Breast epithelium (tissue), 3 donors: ENCODE results near the gene NR6A1.

Source experiments
- POLR2AphosphoS5 ChIP-seq, 3 donors: sonication (generic); formaldehyde crosslinking; IDR thresholded peaks; one replicate each; pipeline ENCODE4 v1.6.1; 2017; ENCODE audit warnings: antibody characterized with exemption in 3 of 3
- TF ChIP-seq, protein P1 (sequence below), 3 donors: fragments of 450-650 bp; IDR thresholded peaks; one replicate each; pipeline ENCODE4 v1.5.1; 2016 to 2017; ENCODE audit warnings: antibody characterized with exemption in 3 of 3, mild to moderate bottlenecking in 3 of 3, moderate library complexity in 3 of 3

DNA sequence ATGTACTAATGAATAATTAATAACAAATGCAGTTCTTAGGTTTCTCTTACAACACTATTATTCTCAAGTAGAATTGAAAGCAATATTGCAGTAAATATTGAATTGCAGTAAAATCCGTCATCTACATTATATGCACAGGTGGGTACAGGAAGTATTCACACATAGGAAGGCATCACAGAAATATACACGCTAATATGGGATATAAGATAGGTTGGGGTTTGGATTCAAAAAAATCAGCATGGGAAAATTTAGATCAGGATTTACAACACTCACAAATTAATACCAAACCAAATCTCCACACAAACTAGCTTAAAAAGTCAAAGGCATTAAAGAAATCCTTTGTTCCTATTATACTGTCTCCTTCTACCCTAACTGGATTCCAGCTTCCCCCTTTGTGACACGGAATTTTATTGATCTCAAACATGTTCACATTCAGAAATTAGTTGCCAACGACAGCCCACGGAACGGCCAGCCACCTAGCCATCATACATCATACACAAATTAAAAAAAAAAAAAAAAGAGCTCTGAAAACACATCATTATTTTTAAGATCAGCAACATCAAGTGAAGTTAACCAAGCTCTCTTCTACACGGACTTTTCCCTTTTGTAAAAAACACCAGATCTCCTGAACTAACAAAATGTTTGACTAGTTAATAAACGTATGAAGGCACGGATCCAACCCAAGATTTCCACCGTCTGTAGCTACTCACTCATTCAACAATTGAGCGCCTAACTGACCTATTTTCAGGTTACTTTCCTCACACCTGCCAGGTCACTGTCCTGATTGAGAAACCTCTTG lies 2.2 kb downstream of the NR6A1 start:
- TF ChIP-seq, protein P1, sequence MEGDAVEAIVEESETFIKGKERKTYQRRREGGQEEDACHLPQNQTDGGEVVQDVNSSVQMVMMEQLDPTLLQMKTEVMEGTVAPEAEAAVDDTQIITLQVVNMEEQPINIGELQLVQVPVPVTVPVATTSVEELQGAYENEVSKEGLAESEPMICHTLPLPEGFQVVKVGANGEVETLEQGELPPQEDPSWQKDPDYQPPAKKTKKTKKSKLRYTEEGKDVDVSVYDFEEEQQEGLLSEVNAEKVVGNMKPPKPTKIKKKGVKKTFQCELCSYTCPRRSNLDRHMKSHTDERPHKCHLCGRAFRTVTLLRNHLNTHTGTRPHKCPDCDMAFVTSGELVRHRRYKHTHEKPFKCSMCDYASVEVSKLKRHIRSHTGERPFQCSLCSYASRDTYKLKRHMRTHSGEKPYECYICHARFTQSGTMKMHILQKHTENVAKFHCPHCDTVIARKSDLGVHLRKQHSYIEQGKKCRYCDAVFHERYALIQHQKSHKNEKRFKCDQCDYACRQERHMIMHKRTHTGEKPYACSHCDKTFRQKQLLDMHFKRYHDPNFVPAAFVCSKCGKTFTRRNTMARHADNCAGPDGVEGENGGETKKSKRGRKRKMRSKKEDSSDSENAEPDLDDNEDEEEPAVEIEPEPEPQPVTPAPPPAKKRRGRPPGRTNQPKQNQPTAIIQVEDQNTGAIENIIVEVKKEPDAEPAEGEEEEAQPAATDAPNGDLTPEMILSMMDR (IDR thresholded peaks at IDR 0.05): no peak
- TF ChIP-seq POLR2AphosphoS5 (IDR thresholded peaks at IDR 0.05): no peak
